Measurements from ENCODE around the gene TRIM66. TPM values are rescaled to one million over a fixed set of nuclear protein-coding genes. Genes with fewer than 3 reads are reported as not detected.

The TRIM66 gene
- total and polyA plus RNA-seq, 2 experiments from 2014 or later, result 1.0 to 3.3 TPM

- H4K20me1 ChIP-seq (replicated peaks; ENCODE audit: insufficient read depth), result no peaks in the 10 kb centered on the region
- 0 out of 3 replicates have a peak, but pooled peaks cover 5% of the 10 kb centered on the region for H3K36me3 Mint-ChIP-seq (ENCODE audit: low read depth)
- H3K27ac ChIP-seq (ENCODE audit: low read depth), result no peak overlapping the region
- no peak for ATAC-seq
- no peaks in the 10 kb centered on the region for H3K27me3 Mint-ChIP-seq (ENCODE audit: insufficient read depth, low read depth, poor library complexity)
- DNase-seq (ENCODE audit: low spot score), result peak; percentile 4
- H3K4me1 ChIP-seq (ENCODE audit: insufficient read depth), result peaks cover 14% of the 10 kb centered on the region; the same call in 1 of the 2 replicates
- H3K4me2 ChIP-seq, result no peak overlapping the region
- no peak overlapping the region for H3K4me3 ChIP-seq
- H3K27me3 ChIP-seq (ENCODE audit: insufficient read depth), result no peaks in the 10 kb centered on the region
- no peak overlapping the region for H3K4me3 Mint-ChIP-seq
- H3K36me3 ChIP-seq (ENCODE audit: insufficient read depth), result no peaks in the 10 kb centered on the region
- H3K27ac Mint-ChIP-seq, result no peak overlapping the region
- no peaks in the 10 kb centered on the region for H3K9me2 ChIP-seq (ENCODE audit: insufficient read depth)
- no peaks in the 10 kb centered on the region for H3K9me3 Mint-ChIP-seq
- H3K4me1 Mint-ChIP-seq, result peaks cover 24% of the 10 kb centered on the region
- no peak for TF ChIP-seq JUNB (IDR thresholded peaks at IDR 0.05; ENCODE audit: unreplicated experiment)
- no peak for TF ChIP-seq POLR2AphosphoS5 (IDR thresholded peaks at IDR 0.05; ENCODE audit: low read depth)
- no peak for TF ChIP-seq REST (IDR thresholded peaks at IDR 0.05; ENCODE audit: unreplicated experiment)
- no peak for TF ChIP-seq CREB1 (CRISPR knock-in tag; IDR thresholded peaks at IDR 0.05; ENCODE audit: low read depth)
- no peak for TF ChIP-seq CTCF (conservative IDR thresholded peaks at IDR 0.05; ENCODE audit: low read depth in 2 of 2)
- TF ChIP-seq ZNF114 (CRISPR knock-in tag; IDR thresholded peaks at IDR 0.05), result no peak
- no peak for TF ChIP-seq ZNF331 (CRISPR knock-in tag; IDR thresholded peaks at IDR 0.05; ENCODE audit: low read depth)
- TF ChIP-seq ETS1 (IDR thresholded peaks at IDR 0.05), result no peak
- no peak for TF ChIP-seq NANOG (IDR thresholded peaks at IDR 0.05; ENCODE audit: borderline replicate concordance)
- TF ChIP-seq STAT1 (IDR thresholded peaks at IDR 0.05; ENCODE audit: unreplicated experiment), result no peak
- no peak for TF ChIP-seq EZH2phosphoT487 (IDR thresholded peaks at IDR 0.05; ENCODE audit: unreplicated experiment)
- TF ChIP-seq ZNF462 (CRISPR knock-in tag; IDR thresholded peaks at IDR 0.05), result no peak
- TF ChIP-seq EZH2 (IDR thresholded peaks at IDR 0.05; ENCODE audit: low read depth, unreplicated experiment), result no peak
- H3K79me2 ChIP-seq (replicated peaks; ENCODE audit: insufficient read depth), result no peaks in the 10 kb centered on the region
- H2AFZ ChIP-seq, result no peak overlapping the region
- no peaks in the 10 kb centered on the region for H3F3A ChIP-seq (replicated peaks; ENCODE audit: low read depth)
Measured at GRCh38 chr11:8638300-8638699, 44.2 kb downstream of the TRIM66 start.
